ENCODE measurements around the gene RSF1.

RSF1 gene

GRCh38 chr11:77710358-77710757, 110.2 kb downstream of the RSF1 start:
- H3K27me3 Mint-ChIP-seq (ENCODE audit: low read depth): no peaks in the 10 kb centered on the region
- peaks cover 12% of the 10 kb centered on the region for H3K36me3 Mint-ChIP-seq (ENCODE audit: low read depth)
- H3K4me1 Mint-ChIP-seq (ENCODE audit: low read depth): peaks cover 2% of the 10 kb centered on the region
- H3K9me3 Mint-ChIP-seq: no peaks in the 10 kb centered on the region
- no peak overlapping the region for H3K4me3 Mint-ChIP-seq
- no peak for DNase-seq (ENCODE audit: low spot score)
- no peak overlapping the region for H3K27ac Mint-ChIP-seq

GRCh38 chr11:77705876-77706579, 114.5 kb downstream of the RSF1 start:
- no peak for DNase-seq (ENCODE audit: low spot score)
- Mint-ChIP-seq H3K27me3 (ENCODE audit: low read depth) (no peaks in the 10 kb centered on the region), H3K27ac (no peak overlapping the region), H3K36me3 (ENCODE audit: low read depth) (peaks cover 24% of the 10 kb centered on the region), H3K4me1 (ENCODE audit: low read depth) (peaks cover 3% of the 10 kb centered on the region), H3K9me3 (no peaks in the 10 kb centered on the region), H3K4me3 (no peak overlapping the region)

- Mint-ChIP-seq H3K9me3 (no peaks in the 10 kb centered on the region), H3K4me1 (ENCODE audit: low read depth) (peaks cover 6% of the 10 kb centered on the region), H3K27ac (peak overlapping the region; percentile 3), H3K27me3 (ENCODE audit: low read depth) (no peaks in the 10 kb centered on the region), H3K36me3 (ENCODE audit: low read depth) (peaks cover 29% of the 10 kb centered on the region), H3K4me3 (no peak overlapping the region)
- DNase-seq (ENCODE audit: low spot score): peak; percentile 32
Measured at GRCh38 chr11:77705195-77705875, 115.2 kb downstream of the RSF1 start.

- Mint-ChIP-seq H3K27me3 (ENCODE audit: low read depth) (no peaks in the 10 kb centered on the region), H3K36me3 (ENCODE audit: low read depth) (peaks cover 29% of the 10 kb centered on the region), H3K27ac (no peak overlapping the region), H3K9me3 (no peaks in the 10 kb centered on the region), H3K4me1 (ENCODE audit: low read depth) (peaks cover 6% of the 10 kb centered on the region), H3K4me3 (no peak overlapping the region)
- no peak for DNase-seq (ENCODE audit: low spot score)
Measured at GRCh38 chr11:77704029-77704428, 116.5 kb downstream of the RSF1 start.

GRCh38 chr11:77699425-77699824, 121.1 kb downstream of the RSF1 start:
- H3K4me1 Mint-ChIP-seq (ENCODE audit: low read depth): peaks cover 4% of the 10 kb centered on the region
- no peaks in the 10 kb centered on the region for H3K9me3 Mint-ChIP-seq
- no peaks in the 10 kb centered on the region for H3K27me3 Mint-ChIP-seq (ENCODE audit: low read depth)
- no peak overlapping the region for H3K27ac Mint-ChIP-seq
- peaks cover 41% of the 10 kb centered on the region for H3K36me3 Mint-ChIP-seq (ENCODE audit: low read depth)
- H3K4me3 Mint-ChIP-seq: no peak overlapping the region
- DNase-seq (ENCODE audit: low spot score): no peak

GRCh38 chr11:77698896-77699295, 121.6 kb downstream of the RSF1 start:
- H3K27me3 Mint-ChIP-seq (ENCODE audit: low read depth): no peaks in the 10 kb centered on the region
- no peak overlapping the region for H3K27ac Mint-ChIP-seq
- DNase-seq (ENCODE audit: low spot score): no peak
- H3K36me3 Mint-ChIP-seq (ENCODE audit: low read depth): peaks cover 41% of the 10 kb centered on the region
- H3K4me1 Mint-ChIP-seq (ENCODE audit: low read depth): peaks cover 4% of the 10 kb centered on the region
- no peak overlapping the region for H3K4me3 Mint-ChIP-seq
- no peaks in the 10 kb centered on the region for H3K9me3 Mint-ChIP-seq

GRCh38 chr11:77697865-77698264, 122.7 kb downstream of the RSF1 start:
- H3K36me3 Mint-ChIP-seq (ENCODE audit: low read depth): peaks cover 45% of the 10 kb centered on the region
- no peaks in the 10 kb centered on the region for H3K9me3 Mint-ChIP-seq
- H3K27me3 Mint-ChIP-seq (ENCODE audit: low read depth): no peaks in the 10 kb centered on the region
- H3K4me1 Mint-ChIP-seq (ENCODE audit: low read depth): peaks cover 4% of the 10 kb centered on the region
- no peak overlapping the region for H3K4me3 Mint-ChIP-seq
- no peak for DNase-seq (ENCODE audit: low spot score)
- H3K27ac Mint-ChIP-seq: no peak overlapping the region

GRCh38 chr11:77695417-77695816, 125.1 kb downstream of the RSF1 start:
- no peak for DNase-seq (ENCODE audit: low spot score)
- Mint-ChIP-seq H3K27ac (no peak overlapping the region), H3K36me3 (ENCODE audit: low read depth) (peaks cover 40% of the 10 kb centered on the region), H3K27me3 (ENCODE audit: low read depth) (no peaks in the 10 kb centered on the region), H3K4me3 (no peak overlapping the region), H3K4me1 (ENCODE audit: low read depth) (no peaks in the 10 kb centered on the region), H3K9me3 (no peaks in the 10 kb centered on the region)

- no peak for DNase-seq (ENCODE audit: low spot score)
- H3K27me3 Mint-ChIP-seq (ENCODE audit: low read depth): no peaks in the 10 kb centered on the region
- H3K4me1 Mint-ChIP-seq (ENCODE audit: low read depth): no peaks in the 10 kb centered on the region
- peaks cover 40% of the 10 kb centered on the region for H3K36me3 Mint-ChIP-seq (ENCODE audit: low read depth)
- H3K4me3 Mint-ChIP-seq: no peak overlapping the region
- H3K9me3 Mint-ChIP-seq: no peaks in the 10 kb centered on the region
- no peak overlapping the region for H3K27ac Mint-ChIP-seq
Measured at GRCh38 chr11:77690649-77691048, 129.9 kb downstream of the RSF1 start.

- Mint-ChIP-seq H3K4me1 (ENCODE audit: low read depth) (no peaks in the 10 kb centered on the region), H3K27ac (no peak overlapping the region), H3K36me3 (ENCODE audit: low read depth) (peaks cover 42% of the 10 kb centered on the region), H3K9me3 (no peaks in the 10 kb centered on the region), H3K27me3 (ENCODE audit: low read depth) (no peaks in the 10 kb centered on the region), H3K4me3 (no peak overlapping the region)
- DNase-seq (ENCODE audit: low spot score): no peak
Measured at GRCh38 chr11:77687088-77687487, 133.4 kb downstream of the RSF1 start.

- Mint-ChIP-seq H3K9me3 (no peaks in the 10 kb centered on the region), H3K27ac (no peak overlapping the region), H3K4me1 (ENCODE audit: low read depth) (no peaks in the 10 kb centered on the region), H3K4me3 (no peak overlapping the region), H3K27me3 (ENCODE audit: low read depth) (no peaks in the 10 kb centered on the region), H3K36me3 (ENCODE audit: low read depth) (peaks cover 50% of the 10 kb centered on the region)
- no peak for DNase-seq (ENCODE audit: low spot score)
Measured at GRCh38 chr11:77677138-77677537, 143.4 kb downstream of the RSF1 start.

- no peaks in the 10 kb centered on the region for H3K4me1 Mint-ChIP-seq (ENCODE audit: low read depth)
- H3K4me3 Mint-ChIP-seq: no peak overlapping the region
- H3K27ac Mint-ChIP-seq: no peak overlapping the region
- peaks cover 61% of the 10 kb centered on the region for H3K36me3 Mint-ChIP-seq (ENCODE audit: low read depth)
- H3K9me3 Mint-ChIP-seq: no peaks in the 10 kb centered on the region
- DNase-seq (ENCODE audit: low spot score): no peak
- no peaks in the 10 kb centered on the region for H3K27me3 Mint-ChIP-seq (ENCODE audit: low read depth)
Measured at GRCh38 chr11:77672264-77672663, 148.3 kb downstream of the RSF1 start.

- no peak for DNase-seq (ENCODE audit: low spot score)
- peaks cover 52% of the 10 kb centered on the region for H3K36me3 Mint-ChIP-seq (ENCODE audit: low read depth)
- H3K4me3 Mint-ChIP-seq: no peak overlapping the region
- no peaks in the 10 kb centered on the region for H3K27me3 Mint-ChIP-seq (ENCODE audit: low read depth)
- H3K4me1 Mint-ChIP-seq (ENCODE audit: low read depth): no peaks in the 10 kb centered on the region
- peak overlapping the region; percentile 19 for H3K27ac Mint-ChIP-seq
- H3K9me3 Mint-ChIP-seq: no peaks in the 10 kb centered on the region
Measured at GRCh38 chr11:77669848-77670511, 150.5 kb downstream of the RSF1 start.

- Mint-ChIP-seq H3K27ac (no peak overlapping the region), H3K4me1 (ENCODE audit: low read depth) (no peaks in the 10 kb centered on the region), H3K4me3 (no peak overlapping the region), H3K9me3 (no peaks in the 10 kb centered on the region), H3K36me3 (ENCODE audit: low read depth) (peaks cover 50% of the 10 kb centered on the region), H3K27me3 (ENCODE audit: low read depth) (no peaks in the 10 kb centered on the region)
- no peak for DNase-seq (ENCODE audit: low spot score)
Measured at GRCh38 chr11:77668760-77669159, 151.8 kb downstream of the RSF1 start.

Measured in T-helper 2 cell treated with Interferon-gamma antibody and Interleukin-4, amounts not matched to agents 5 μg/mL and 100 μg/mL, for 36 hours (primary cell).